Medulla oblongata (tissue), 1 donor: ENCODE results near the gene TIMP1.

Experiments
- DNase-seq: peaks from one replicate; pipeline ENCODE4 v3.0.0-alpha.2; 2015; ENCODE audit errors: extremely low spot score

The TIMP1 gene

DNA sequence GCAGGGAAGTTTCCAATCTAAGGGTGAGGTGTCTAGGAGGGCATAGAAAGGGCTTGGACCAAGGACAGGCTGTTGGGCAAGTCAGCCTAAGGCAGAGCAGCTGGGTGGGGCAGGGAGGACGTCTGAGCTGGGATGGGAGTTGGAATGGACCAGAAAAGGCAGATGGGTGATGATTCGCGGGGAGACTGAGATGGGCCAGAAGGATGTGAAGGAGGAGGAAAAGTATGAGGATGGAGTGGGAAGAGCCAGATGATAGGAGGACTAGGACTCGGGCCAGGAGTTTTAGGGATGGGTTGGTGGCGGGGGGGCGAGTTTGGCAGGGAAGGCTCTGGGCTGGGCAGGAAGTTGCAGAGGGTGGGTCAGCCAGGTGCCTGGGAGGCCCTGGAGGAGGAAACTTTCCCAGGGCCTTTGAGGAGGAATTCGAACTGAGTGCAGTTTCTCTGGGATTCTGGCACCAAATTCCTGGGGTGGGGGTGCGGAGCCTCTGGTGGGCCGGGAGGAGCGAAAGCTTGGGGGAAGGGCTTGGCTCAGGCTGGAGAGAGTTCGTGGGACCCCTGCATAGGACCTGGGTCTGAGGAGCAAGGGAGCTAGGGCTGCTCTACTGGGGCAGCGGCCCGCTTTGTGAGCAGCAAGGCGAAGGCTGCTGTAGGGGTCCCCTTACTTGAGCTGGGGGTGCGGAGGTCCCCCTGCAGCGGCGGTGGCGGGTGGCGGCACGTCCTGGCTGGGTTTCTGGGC is 8.7 kb upstream of the TIMP1 start:
- DNase-seq: no peak

DNA sequence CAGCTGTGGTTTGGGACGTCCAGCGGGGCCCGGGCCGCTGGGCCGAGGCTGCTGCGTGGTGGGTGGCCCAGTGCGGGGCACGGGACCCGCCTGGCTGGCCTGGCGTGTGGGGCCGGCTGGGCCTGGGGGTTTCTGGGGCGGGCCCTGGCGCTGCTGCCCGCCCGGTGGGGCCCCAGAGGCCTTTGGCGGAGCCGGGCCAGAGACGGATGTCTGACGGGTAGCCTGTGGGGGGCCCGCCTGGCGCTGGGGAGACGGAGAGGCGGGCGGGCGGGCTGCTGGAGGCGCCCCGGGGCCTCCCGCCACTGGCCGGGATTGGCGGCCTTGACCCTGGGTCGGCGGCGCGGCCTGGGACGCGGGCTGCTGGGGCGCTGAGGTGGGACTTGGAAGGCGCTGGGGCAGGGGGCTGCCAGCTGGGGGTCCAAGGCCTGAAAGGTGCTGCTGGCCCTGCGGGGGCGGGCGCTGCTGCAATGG is 8.1 kb upstream of the TIMP1 start:
- no peak for DNase-seq

DNA sequence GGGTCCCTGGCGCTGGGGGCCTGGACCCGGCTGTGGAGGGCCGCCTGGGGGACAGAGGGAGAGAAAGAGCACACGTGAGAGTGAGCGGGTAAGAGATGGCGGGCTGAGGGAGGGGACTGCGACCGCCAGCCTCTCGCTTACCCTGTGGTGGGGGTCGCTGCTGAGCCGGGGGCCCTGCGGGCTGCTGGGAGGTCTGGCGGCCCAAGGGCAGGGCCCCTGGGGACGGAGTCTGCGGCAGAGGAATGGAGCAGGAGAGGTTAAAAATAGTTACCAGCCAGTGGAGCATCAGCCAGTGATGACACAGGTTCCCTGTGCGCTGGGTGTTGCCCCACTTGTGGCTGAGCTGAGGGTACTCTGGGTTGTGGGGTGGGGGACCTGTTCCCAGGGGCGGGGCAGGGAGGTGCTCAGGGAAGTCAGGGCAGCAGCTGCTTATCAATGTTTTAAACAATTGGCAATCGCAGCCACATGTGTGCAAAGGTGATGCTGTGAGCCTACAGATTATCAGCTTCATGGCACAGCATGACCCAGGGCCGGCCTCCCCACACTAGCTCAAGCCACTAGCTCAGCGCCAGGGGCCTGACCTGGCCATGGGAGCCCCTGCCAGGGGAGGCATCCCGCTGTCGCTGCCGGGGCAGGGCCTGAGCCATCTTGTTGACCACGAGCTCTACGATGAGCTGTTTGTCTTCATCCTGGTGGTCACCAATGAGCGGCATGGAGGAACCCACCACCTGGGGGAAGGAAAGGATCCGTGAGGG is 7.5 kb upstream of the TIMP1 start:
- no peak for DNase-seq

DNA sequence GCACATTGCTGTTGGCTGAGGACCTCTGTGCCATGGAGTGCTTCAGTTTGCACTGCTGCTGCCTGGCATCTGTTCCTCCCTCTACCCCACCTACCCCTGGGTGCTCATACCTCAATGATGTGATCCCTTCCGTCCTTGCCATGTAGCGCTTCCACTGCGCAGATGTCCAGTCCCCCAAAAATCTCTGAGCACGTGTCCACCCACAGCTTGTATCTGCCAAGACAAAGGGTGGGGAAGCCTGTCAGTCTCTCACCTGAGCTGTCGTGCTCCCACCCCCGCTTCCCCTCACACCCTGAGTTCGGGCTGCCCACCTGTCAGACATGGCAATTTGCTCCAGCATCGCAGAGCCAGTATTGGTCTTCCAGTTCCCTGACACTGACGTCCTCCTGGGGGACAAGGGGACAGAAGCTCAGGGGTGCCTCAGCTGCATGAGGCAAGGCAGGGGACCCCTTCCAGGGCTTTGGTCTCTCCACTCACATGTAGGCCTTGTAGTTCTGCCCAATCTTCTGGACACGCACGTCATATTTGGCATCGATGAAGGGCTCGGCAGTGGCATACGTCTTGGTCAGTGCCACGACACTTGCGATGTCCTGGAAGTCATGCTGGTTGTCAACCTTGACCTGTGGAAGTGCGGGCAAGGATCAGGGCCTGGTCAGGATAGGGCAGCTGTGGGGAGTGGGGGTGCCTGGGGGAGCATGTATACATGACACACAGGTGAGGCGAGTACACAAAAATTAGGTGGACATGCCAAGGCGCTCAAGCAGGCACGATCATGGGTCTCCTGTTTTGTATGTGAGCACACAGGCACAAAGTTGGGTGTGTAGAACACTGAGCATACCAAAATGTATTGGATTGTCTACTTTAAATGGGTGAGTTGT is 6.0 kb upstream of the TIMP1 start:
- DNase-seq: no peak

DNA sequence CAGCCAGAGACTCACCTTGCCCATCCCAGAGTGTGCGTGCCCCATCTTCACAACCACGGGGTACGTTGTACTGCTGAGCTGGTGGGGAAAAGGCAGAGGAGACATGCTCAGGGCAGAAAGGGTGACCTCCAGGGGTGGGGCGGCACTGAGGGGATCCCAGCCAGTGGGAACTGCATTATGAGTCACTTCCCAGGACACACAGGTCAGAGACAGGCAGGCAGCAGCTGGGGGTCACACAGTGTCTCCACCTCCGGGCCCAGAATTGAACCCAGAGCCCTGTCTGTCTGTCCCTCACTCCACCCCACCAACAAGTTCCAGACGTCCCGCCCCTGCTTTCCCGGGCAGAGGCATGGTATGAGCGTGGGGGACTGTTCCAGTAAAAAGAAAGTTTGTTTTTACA is 4.8 kb upstream of the TIMP1 start:
- DNase-seq: no peak

DNA sequence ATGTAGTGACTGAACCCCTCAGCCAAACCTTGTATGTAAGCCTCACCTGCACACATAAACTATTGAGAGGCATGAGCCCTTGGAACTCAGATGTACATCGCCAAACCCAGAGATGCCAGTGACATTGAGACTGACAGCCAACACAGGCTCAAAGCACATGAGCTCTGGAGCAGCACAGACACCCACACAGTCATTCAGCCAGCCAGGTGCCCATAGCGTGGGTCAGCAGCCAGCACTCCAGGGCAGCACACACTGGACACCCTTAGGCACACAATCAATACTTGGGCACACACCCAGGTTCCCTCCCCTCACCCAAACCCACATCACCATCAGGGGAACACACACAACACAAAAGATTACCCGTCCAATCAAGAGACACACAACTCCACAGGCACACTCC is 4.3 kb upstream of the TIMP1 start:
- no peak for DNase-seq

DNA sequence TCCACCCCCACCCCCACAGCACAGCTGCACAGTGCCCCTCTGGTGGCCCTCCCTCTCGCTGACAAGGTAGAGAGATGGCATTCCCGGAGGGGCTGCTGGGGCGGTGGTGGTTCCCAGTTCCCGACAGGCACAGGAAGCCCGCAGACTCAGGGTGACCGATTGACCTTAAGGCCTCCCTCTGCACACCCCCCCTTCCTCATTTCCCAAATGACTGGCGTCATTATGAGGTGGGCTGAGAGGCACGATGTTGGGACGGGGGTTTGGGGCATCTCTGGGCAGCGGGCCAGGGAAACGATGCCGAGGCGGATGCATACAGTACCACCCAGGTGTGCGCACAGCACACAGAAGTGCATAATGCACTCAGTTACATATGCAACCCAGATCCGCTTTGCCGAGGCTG is 3.5 kb upstream of the TIMP1 start:
- DNase-seq: no peak

DNA sequence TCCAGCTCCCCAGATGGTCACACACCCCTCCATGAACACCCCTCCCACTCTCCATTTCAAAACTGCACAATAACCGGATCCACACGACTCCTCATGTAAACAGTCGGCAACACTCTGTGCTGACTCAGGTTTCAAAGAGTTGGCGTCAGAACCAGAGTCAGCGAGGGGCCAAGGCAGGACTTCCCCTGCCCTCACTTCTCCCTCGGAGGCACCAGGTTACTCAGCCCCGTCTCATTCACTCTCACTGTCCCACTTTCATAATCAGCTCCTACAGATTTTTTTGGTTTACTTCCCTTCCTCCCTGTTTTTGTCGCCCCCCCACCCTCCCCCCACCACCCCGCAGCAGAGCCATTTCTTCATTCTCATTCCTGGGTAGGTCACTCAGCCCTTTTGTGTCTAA is 2.7 kb upstream of the TIMP1 start:
- no peak for DNase-seq

DNA sequence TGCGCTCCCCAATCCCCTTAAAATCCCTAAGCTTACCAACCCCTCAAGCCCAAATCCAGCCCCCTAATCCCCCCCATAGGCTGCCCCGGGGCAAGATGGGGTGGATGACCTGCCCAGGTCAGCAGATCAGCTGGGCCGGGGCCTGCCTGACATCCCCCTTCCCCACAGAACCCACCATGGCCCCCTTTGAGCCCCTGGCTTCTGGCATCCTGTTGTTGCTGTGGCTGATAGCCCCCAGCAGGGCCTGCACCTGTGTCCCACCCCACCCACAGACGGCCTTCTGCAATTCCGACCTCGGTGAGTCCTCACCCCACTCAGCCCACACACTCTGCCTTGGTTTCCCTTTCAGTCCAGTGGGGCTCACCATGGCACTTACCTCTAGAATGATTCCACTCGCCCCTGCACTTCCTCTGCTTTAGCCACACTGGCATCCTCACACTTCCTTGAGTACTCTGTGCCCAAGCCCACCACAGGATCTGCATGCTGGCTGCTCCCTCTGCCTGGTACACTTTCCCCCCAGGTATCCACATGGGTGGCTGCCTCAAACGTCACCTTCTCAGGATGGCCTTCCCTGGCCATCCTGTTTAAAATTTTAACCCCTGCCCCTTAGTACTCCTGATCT is 1.1 kb downstream of the TIMP1 start:
- no peak for DNase-seq

DNA sequence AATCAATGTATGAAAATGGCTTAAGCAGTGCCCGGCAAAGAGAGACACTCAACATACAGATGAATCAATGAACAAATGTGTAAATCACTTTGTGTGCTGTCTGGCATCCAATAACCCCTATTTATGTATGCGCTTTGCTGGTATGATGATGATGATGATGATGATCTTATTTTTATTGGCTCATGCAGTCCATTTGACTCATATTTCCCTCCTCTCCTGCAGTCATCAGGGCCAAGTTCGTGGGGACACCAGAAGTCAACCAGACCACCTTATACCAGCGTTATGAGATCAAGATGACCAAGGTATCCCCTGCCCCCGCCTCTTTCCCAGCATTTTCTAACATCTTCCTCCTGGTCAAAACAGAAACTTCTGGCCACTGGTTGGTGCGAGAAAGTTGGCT is 2.5 kb downstream of the TIMP1 start:
- no peak for DNase-seq

DNA sequence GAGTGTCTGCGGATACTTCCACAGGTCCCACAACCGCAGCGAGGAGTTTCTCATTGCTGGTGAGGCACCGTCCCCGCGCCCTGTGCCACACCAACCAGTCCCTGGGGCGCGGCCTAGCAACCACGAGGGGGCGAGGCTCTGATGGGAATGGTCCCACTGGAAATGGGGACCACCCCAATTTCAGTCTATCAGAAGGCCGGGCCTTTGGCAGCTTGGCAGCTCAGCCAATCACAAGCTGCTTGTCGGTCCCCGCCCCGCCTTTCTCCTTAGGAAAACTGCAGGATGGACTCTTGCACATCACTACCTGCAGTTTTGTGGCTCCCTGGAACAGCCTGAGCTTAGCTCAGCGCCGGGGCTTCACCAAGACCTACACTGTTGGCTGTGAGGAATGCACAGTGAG is 3.0 kb downstream of the TIMP1 start:
- DNase-seq: no peak

DNA sequence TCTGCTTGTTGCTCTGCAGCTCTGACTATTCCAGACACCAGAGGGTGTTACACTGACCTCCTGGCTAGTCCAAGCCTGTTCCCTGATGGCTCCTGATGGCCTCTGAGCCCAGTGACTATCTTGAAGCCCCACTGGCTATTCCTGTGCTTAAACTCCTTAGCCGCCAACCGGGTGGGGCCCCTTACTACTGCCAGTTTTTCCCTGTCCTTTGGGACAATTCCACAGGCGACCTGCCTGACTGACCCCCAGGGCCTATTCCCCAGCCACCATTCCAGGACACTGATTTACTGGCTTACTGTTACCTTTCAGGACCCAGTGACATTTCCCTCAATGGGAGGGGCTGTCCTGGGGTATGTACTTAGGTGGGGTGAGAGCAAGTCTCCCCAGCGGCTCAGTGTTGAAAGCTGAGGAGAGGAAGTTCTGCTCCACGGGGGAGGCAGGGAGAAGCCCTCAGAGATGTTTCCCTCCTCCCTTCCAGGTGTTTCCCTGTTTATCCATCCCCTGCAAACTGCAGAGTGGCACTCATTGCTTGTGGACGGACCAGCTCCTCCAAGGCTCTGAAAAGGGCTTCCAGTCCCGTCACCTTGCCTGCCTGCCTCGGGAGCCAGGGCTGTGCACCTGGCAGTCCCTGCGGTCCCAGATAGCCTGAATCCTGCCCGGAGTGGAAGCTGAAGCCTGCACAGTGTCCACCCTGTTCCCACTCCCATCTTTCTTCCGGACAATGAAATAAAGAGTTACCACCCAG is 4.0 kb downstream of the TIMP1 start:
- DNase-seq: no peak

DNA sequence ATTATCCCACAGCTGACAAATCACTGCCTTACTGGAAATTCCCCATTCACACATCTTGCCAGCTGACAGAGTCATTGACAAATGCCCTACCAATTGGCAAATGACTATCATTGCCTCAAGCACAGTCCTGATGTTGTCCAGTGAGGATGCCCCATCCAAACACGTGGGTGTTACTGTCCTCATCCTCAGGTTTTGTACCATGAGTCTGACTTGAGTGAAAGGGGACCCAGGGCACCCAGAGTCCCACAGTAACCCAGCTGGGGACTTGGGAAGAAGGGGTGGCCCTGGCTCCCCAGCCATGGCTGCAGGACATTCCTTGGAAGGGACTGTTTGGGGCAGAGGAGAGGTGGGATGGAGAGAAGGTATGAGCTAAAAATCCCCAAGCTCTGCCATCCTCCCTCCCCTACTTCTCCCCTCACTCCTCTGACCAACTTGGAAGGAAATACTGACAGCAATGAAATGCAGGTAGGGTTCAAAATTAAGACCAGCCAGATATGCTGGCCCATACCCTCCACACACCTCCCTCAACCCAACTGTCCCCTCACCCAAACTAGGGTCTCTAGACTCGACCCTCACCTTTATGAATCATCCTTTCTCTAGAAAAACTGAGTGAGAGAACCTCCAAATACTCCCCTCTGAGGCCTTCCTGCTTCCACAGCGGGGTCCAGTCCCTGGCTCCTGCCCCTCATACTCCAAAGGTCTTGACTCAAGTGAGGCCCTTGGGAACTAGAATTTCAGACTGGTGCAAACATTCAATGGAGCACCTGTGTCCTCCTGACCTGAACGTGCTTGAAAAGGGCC is 5.1 kb downstream of the TIMP1 start:
- DNase-seq: no peak

DNA sequence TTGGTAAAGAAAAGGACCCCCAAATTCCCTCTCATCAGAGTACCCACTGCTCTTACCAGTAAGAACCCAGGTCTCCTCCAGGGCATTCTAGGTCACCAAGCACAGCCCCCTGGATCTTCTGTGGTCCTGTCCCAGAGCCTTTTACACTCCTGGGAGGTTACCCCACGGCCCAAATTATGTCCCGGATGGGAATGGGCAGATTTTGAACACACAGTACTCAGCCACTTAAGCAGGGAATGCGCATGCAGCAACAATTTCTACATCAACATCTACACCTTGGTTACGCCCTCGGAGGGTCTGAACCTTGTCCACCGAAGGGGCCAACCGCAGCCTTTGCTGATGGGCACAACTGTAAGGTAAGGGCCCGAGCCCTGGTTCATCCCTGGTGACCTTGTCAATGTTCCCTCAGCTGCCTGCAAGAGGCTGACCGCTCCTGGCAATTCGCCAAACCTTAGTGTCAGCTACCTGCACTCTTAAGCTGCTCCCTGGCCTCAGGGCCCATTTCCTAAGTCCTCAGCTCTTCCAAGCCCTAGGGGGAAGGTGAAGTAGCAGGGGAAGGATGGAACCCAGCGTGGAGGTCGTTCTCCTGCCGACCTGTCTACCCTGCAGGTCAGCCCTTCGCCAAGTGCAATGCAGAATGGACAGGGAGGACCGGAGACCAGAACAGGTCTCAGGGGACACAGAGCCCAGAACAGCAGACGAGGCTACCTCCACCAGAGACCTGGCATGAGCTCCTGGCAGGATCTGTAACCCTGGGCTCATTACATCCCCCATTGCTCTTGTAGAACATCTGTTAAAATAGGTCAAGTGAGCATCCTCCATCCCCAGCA is 5.9 kb downstream of the TIMP1 start:
- DNase-seq: no peak

DNA sequence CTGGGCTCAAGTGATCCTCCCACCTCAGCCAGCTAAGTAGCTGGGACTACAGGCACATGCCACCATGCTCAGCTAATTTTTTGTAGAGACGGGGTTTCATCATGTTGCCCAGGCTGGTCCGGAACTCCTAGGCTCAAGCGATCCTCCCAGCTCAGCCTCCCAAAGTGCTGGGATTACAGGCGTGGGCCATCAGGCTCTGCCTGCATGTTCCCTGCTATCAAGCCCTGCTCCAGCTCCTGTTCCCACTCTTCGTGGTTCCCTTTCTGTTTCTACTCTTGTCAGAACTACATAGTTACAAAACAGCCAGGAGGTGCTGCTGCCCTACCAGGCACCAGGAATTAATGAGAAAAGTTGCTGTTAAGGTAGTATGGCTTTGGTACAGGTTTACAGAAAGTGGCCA is 8.7 kb downstream of the TIMP1 start:
- no peak for DNase-seq

DNA sequence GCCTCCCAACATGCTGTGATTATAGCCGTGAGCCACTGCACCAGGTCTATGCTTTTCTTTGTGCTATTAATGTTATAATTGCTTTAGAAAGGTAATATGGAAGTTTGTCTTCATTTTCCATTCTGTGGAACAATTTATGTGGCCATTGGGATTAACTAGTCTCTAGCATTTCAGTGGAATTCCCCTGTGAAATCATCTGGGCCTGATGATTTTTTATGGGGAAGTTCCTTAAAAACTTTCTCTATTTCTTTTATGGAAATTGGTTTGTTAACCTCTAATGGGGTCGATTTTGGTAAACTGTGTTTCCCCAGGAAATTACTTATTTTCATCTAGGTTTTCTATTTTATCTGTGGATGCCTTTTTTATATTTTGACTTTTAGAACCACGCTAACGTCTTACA is 11.3 kb downstream of the TIMP1 start:
- no peak for DNase-seq

DNA sequence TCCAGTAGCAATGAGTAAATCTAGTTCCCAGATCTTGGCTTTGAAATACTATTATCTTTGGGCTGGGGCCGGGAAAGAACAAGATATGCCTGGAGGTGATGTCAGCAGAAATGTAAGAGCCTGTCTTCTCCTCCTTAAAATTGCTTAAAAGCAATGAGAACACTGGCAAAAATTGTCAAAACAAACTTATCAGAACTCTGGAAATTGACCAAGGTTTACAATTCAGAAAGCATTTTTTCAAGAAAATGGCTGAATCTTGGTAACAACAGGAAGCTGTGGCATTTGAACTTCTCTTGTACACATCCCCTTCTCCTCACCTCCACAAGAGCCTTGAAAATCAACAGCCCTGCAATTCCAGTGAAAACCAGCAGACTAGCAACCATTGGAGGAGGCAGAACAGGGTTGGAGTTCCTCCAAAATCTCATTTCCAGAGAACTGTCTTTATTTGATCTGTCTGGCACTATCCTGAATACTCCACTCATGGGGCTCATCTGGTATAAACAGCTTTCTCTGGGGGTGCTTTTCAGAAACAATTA is 13.5 kb downstream of the TIMP1 start:
- DNase-seq: no peak

DNA sequence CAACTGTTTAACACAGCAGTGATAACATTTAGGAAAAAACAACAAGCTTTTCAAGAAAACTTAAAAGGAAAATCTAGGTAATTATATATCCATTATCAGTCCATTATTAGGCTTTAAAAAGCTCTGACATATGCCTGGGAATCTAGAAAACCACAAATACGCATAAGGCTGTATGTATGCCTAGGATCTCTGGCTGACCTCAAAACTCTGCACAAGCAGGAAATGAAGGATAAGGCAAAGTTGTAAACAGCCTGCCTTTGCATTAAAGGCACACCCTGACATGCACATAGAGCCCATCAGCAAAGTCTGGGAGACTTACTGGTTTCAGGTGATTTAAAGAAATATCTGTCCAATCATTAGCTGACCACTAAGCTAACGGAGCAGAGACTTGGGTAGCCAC is 14.0 kb downstream of the TIMP1 start:
- DNase-seq: no peak

DNA sequence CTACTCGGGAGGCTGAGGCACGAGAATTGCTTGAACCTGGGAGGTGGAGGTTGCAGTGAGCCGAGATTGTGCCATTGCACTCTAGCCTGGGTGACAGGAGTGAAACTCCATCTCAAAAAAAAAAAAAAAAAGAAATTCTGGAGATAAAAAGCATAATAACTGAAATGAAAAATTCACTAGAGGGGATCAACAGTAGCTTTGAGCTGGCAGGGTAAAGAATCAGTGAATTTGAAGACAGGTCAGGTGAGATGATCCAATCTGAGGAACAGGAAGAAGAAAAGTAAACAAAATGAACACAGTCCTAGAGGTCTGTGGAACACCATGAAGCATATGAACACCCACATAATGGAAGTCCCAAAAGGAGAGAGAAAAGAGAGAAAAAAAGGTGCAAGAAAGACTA is 15.0 kb downstream of the TIMP1 start:
- DNase-seq: no peak
